ENCODE results near the gene ASTN2.

The ASTN2 gene

GRCh38 chr9:116493183-116493860 is 921.5 kb downstream of the ASTN2 start:
- DNase-seq = no peak

- no peak for DNase-seq
These were observed 923.2 kb downstream of the ASTN2 start for GRCh38 chr9:116491659-116492058.

GRCh38 chr9:116491219-116491618 is 923.6 kb downstream of the ASTN2 start:
- DNase-seq = no peak

- no peak for DNase-seq
These were observed 924.5 kb downstream of the ASTN2 start for GRCh38 chr9:116490321-116490720.

- no peak for DNase-seq
These were observed 926.5 kb downstream of the ASTN2 start for GRCh38 chr9:116488373-116488772.

- DNase-seq = no peak
These were observed 930.3 kb downstream of the ASTN2 start for GRCh38 chr9:116484492-116485061.

GRCh38 chr9:116483622-116484491 is 931.0 kb downstream of the ASTN2 start:
- DNase-seq = no peak

- no peak for DNase-seq
These were observed 932.1 kb downstream of the ASTN2 start for GRCh38 chr9:116482740-116483139.

GRCh38 chr9:116480700-116481099 is 934.2 kb downstream of the ASTN2 start:
- DNase-seq = no peak

- DNase-seq = no peak
These were observed 934.9 kb downstream of the ASTN2 start for GRCh38 chr9:116479967-116480366.

- no peak for DNase-seq
These were observed 935.8 kb downstream of the ASTN2 start for GRCh38 chr9:116479056-116479544.

GRCh38 chr9:116477584-116478141 is 937.2 kb downstream of the ASTN2 start:
- DNase-seq = no peak

GRCh38 chr9:116476935-116477381 is 937.9 kb downstream of the ASTN2 start:
- no peak for DNase-seq

GRCh38 chr9:116476002-116476401 is 938.9 kb downstream of the ASTN2 start:
- no peak for DNase-seq

- no peak for DNase-seq
These were observed 939.7 kb downstream of the ASTN2 start for GRCh38 chr9:116475201-116475600.

- no peak for DNase-seq
These were observed 942.8 kb downstream of the ASTN2 start for GRCh38 chr9:116471944-116472506.

- no peak for DNase-seq
These were observed 943.6 kb downstream of the ASTN2 start for GRCh38 chr9:116471093-116471906.

GRCh38 chr9:116468793-116469527 is 945.9 kb downstream of the ASTN2 start:
- DNase-seq = no peak

- no peak for DNase-seq
These were observed 946.5 kb downstream of the ASTN2 start for GRCh38 chr9:116468369-116468768.

- DNase-seq = no peak
These were observed 947.0 kb downstream of the ASTN2 start for GRCh38 chr9:116467740-116468351.

Measured in NCI-H2081 treated with DMSO at 0.1 percent for 48 hours (cell line).